ENCODE data around the gene ZNF350. TPM values are rescaled to one million over a fixed set of nuclear protein-coding genes. Genes with fewer than 3 reads are reported as not detected.

Gene ZNF350
- total and polyA plus RNA-seq, 2 of the 13 experiments (the other 11 are each of a cell fraction or from before 2014, with no cell fraction given): 3.7 to 6.9 TPM

DNA sequence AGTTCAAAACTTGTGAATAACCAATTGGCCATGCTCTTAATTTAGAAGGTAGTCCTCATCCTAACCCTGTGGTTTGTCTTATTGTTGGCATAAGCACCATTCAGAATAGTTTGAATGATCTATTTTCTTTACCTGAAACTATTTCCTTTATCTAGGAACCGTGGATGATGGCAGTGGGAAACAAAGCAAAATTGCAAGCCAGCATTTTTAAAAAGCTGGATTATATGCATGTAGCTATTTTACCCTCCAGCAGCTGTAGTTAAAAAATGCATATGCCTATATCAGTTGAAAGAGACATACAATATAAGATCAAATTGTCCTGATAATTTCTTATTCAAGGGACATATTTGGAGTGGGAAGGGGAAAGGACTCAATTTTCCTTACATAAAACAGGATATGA is 40.0 kb downstream of the ZNF350 start:
- FAIRE-seq (no peak), DNase-seq (ENCODE audit: low spot score) (no peak), ATAC-seq (no peak)
- 50% methylated on average over 1 of the region's 1 CpG for WGBS (ENCODE audit: low lambda C conversion rate)
- Histone ChIP-seq H3K9ac (ENCODE audit: insufficient read depth, low read depth, low read length) (no peak overlapping the region), H3K9me3 (ENCODE audit: low read length) (peaks cover 94% of the 10 kb centered on the region), H3K4me2 (ENCODE audit: low read depth, low read length) (no peak overlapping the region), H3K4me1 (ENCODE audit: insufficient read depth, low read length) (no peaks in the 10 kb centered on the region), H3K27me3 (ENCODE audit: control insufficient read depth in 1 of 2, insufficient read depth in 2 of 2, low read length in 2 of 2) (no peaks in the 10 kb centered on the region), H3K36me3 (replicated peaks in 1 of 2; ENCODE audit: control insufficient read depth in 1 of 2, insufficient read depth in 2 of 2, low read length in 2 of 2) (peaks cover 20 to 40% of the 10 kb centered on the region in 2 experiments), H4K20me1 (ENCODE audit: insufficient read depth, low read length) (no peaks in the 10 kb centered on the region), H3K27ac (ENCODE audit: extremely low read length, insufficient read depth, low read length) (no peak overlapping the region), H3K4me3 (replicated peaks in 1 of 3; ENCODE audit: insufficient read depth in 1 of 3, low read depth in 2 of 3, low read length in 3 of 3) (no peak overlapping the region), H3K79me2 (ENCODE audit: insufficient read depth, low read length) (no peaks in the 10 kb centered on the region), H2AFZ (ENCODE audit: low read length) (no peak overlapping the region)
- in situ Hi-C loops (cut with HindIII; ENCODE audit: extremely low pct_ligation_motif_present, low pct_unique_long_range_greater_than_20kb): no loop called here
- TF ChIP-seq ZFP36 (IDR thresholded peaks at IDR 0.05; ENCODE audit: borderline replicate concordance, low read depth, low read length, partially characterized antibody): no peak
- TF ChIP-seq MAFK (conservative IDR thresholded peaks at IDR 0.05 in 1 of 2, IDR thresholded peaks at IDR 0.05 in 1 of 2; ENCODE audit: low read length in 2 of 2): peak; percentile 72 to 76
- no peak for TF ChIP-seq GZF1 (CRISPR knock-in tag; IDR thresholded peaks at IDR 0.05)
- TF ChIP-seq MAFF (IDR thresholded peaks at IDR 0.05; ENCODE audit: low read depth, low read length): peak; percentile 73
- no peak for TF ChIP-seq ZNF274 (CRISPR knock-in tag; IDR thresholded peaks at IDR 0.05)
- CTCF ChIA-PET (ENCODE audit: low intra/inter-chr PET ratio, low total read pairs): no interaction called here
- no TSS peak for BruUV-seq (replicated peaks)
- POLR2A ChIA-PET: no interaction called here
- intact Hi-C loops (cut with micrococcal nuclease; ENCODE audit: unreplicated experiment): no loop called here

DNA sequence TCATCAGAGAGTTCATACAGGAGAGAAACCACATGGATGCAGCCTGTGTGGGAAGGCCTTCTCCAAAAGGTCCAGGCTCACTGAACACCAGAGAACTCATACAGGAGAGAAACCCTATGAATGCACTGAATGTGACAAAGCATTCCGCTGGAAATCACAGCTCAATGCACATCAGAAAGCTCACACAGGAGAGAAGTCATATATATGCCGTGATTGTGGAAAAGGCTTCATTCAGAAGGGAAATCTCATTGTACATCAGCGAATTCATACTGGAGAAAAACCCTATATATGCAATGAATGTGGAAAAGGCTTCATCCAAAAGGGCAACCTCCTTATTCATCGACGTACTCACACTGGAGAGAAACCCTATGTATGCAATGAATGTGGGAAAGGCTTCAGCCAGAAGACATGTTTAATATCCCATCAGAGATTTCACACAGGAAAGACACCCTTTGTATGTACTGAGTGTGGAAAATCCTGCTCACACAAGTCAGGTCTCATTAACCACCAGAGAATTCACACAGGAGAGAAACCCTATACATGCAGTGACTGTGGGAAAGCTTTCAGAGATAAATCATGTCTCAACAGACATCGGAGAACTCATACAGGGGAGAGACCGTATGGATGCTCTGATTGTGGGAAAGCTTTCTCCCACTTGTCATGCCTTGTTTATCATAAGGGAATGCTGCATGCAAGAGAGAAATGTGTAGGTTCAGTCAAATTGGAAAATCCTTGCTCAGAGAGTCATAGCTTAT is 41.7 kb downstream of the ZNF350 start:
- TF ChIP-seq ZNF274 (CRISPR knock-in tag; IDR thresholded peaks at IDR 0.05) (0 out of 2 replicates have a peak, but pooled peaks have one; percentile 68), ZNF652 (CRISPR knock-in tag; IDR thresholded peaks at IDR 0.05; ENCODE audit: borderline replicate concordance, low read depth) (no peak)
- CTCF ChIA-PET (ENCODE audit: low intra/inter-chr PET ratio, low total read pairs): no interaction called here
- no peak overlapping the region for H3K4me2 ChIP-seq (ENCODE audit: low read depth, low read length)
- no peaks in the 10 kb centered on the region for H3K79me2 ChIP-seq (ENCODE audit: insufficient read depth, low read length)
- no peaks in the 10 kb centered on the region for H3K27me3 ChIP-seq (ENCODE audit: control insufficient read depth in 1 of 2, insufficient read depth in 2 of 2, low read length in 2 of 2)
- in situ Hi-C loops (cut with HindIII; ENCODE audit: extremely low pct_ligation_motif_present, low pct_unique_long_range_greater_than_20kb): no loop called here
- POLR2A ChIA-PET: no interaction called here
- peaks cover 31 to 56% of the 10 kb centered on the region in 2 experiments for H3K36me3 ChIP-seq (replicated peaks in 1 of 2; ENCODE audit: control insufficient read depth in 1 of 2, insufficient read depth in 2 of 2, low read length in 2 of 2)
- ATAC-seq (no peak), FAIRE-seq (no peak), DNase-seq (ENCODE audit: low spot score) (no peak)
- no peak overlapping the region for H2AFZ ChIP-seq (ENCODE audit: low read length)
- WGBS (ENCODE audit: low lambda C conversion rate): 92% methylated on average over 7 of the region's 7 CpGs
- H3K27ac ChIP-seq (ENCODE audit: extremely low read length, insufficient read depth, low read length): no peak overlapping the region
- H3K9me3 ChIP-seq (ENCODE audit: low read length): peaks cover 96% of the 10 kb centered on the region
- intact Hi-C loops (cut with micrococcal nuclease; ENCODE audit: unreplicated experiment): no loop called here
- no peak overlapping the region for H3K9ac ChIP-seq (ENCODE audit: insufficient read depth, low read depth, low read length)
- no peaks in the 10 kb centered on the region for H3K4me1 ChIP-seq (ENCODE audit: insufficient read depth, low read length)
- BruUV-seq (replicated peaks): no TSS peak
- H3K4me3 ChIP-seq (replicated peaks in 1 of 3; ENCODE audit: insufficient read depth in 1 of 3, low read depth in 2 of 3, low read length in 3 of 3): no peak overlapping the region
- H4K20me1 ChIP-seq (ENCODE audit: insufficient read depth, low read length): no peaks in the 10 kb centered on the region

Measured in HepG2 (cell line).